Heart right ventricle (tissue), 16 donors: Measurements from ENCODE around the gene OTOR. TPM values are rescaled to one million over a fixed set of nuclear protein-coding genes. Genes with fewer than 3 reads are reported as not detected.

Experiments
- ATAC-seq, 8 donors: fragments of 200-7000 bp; cut with Tn5 transposase; one replicate each; pipeline ENCODE4 v1.9.1; 2020; ENCODE audit warnings: mild to moderate bottlenecking in 8 of 8, moderate library complexity in 8 of 8, moderate number of reproducible peaks in 1 of 8
- DNase-seq, 2 donors: peaks; one replicate each; pipeline ENCODE4 v3.0.0-alpha.2; 2020
- H3K27ac ChIP-seq, 10 donors: fragments of 200-600 bp; sonication (generic) in 2 of 10; one replicate each; pipeline versions ENCODE4 v1.5.0 to v1.8.0; 2020 to 2022; ENCODE audit warnings: mild to moderate bottlenecking in 3 of 10
- H3K27me3 ChIP-seq, 7 donors: fragments of 200-600 bp; one replicate each; pipeline ENCODE4 v1.8.0; 2021 to 2022; ENCODE audit warnings: mild to moderate bottlenecking in 2 of 7
- H3K36me3 ChIP-seq, 9 donors: fragments of 200-600 bp; sonication (generic) in 1 of 9; one replicate each; pipeline versions ENCODE4 v1.5.0 to v1.8.0; 2020 to 2022; ENCODE audit warnings: mild to moderate bottlenecking in 2 of 9
- H3K4me1 ChIP-seq, 9 donors: fragments of 200-600 bp; sonication (generic) in 1 of 9; one replicate each; pipeline versions ENCODE4 v1.5.0 to v1.8.0; 2020 to 2022; ENCODE audit warnings: mild to moderate bottlenecking in 4 of 9
- H3K4me3 ChIP-seq, 10 donors: fragments of 200-600 bp; sonication (generic) in 2 of 10; one replicate each; pipeline versions ENCODE4 v1.5.0 to v1.8.0; 2020 to 2022; ENCODE audit warnings: mild to moderate bottlenecking in 7 of 10, moderate library complexity in 2 of 10
- H3K9me3 ChIP-seq, 11 donors: fragments of 200-600 bp in 10 of 11; sonication (generic) in 2 of 11; one replicate each; pipeline versions ENCODE4 v1.5.0 to v1.8.0; 2013 to 2022; ENCODE audit warnings: mild to moderate bottlenecking in 2 of 11, control low read depth in 1 of 11, moderate library complexity in 1 of 11
- CTCF ChIP-seq, 9 donors: fragments of 200-600 bp; sonication (generic) in 2 of 9; IDR thresholded peaks; one replicate each; pipeline versions ENCODE4 v1.5.0 to v1.8.0; 2021 to 2022; ENCODE audit warnings: antibody characterized with exemption in 9 of 9, mild to moderate bottlenecking in 5 of 9, moderate library complexity in 1 of 9
- WGBS, 2 donors: extraction: QIAGEN DNeasy Blood & Tissue Kit; methylation state at CpG; one replicate each; pipeline ENCODE4 v1.1.7; 2013; ENCODE audit warnings: inconsistent platforms in 1 of 2; 5-methylcytosine and 5-hydroxymethylcytosine counted together
- intact Hi-C, 10 donors: fragments of 100-400 bp; cut with DNase I; formaldehyde crosslinking; loops; one replicate each; pipeline versions ENCODE4 v1.11.1 to v1.14.2; 2022
- polyA plus RNA-seq, 2 donors: library from polyadenylated mRNA; stranded (reverse); fragments of 200-250 nt; gene quantifications; one replicate each; pipeline ENCODE4 v1.2.3, GENCODE V29; 2013
- total RNA-seq, 10 donors: library from RNA; stranded (reverse); fragmentation: NEBNext Ultra II Directional in 3 of 10; extraction: Animal tissue kit (Norgen Biotek cat#: 25700) in 3 of 10; gene quantifications; one replicate each; pipeline versions ENCODE4 v1.2.1 to v1.2.4, GENCODE V29; 2021 to 2023
- donor health status: Arrhythmogenic right ventricular cardiomyopathy.
- donor health status: ischemic (EF 13 %, LVEDD 7.1; RV severe dilation, severe dysfunction).
- donor health status: healthy with polysubstance abuse.
- donor health status: DM: no; HTN: yes; CAD: no.
- donor health status: DM: no; HTN: no; CAD: no.
- donor health status: ischemic (EF 25% LVEDD 6.9; RV normal size, moderate dysfunction).
- donor health status: ischemic (EF 25% LVEDD 5.7; RV mildly dilated, moderate dysfunction).
- donor health status: healthy.
- donor health status: DM: yes; HTN: yes; CAD: no.
- donor health status: Ischemic cardiomyopathy.
- donor health status: ischemic (EF 35%, LVEDD 5.7; RV mildly dilated, moderate dysfunction).
- donor health status: nonischemic (EF 11% LVEDD 7.7; RV severe dilation, severe dysfunction).
- donor health status: DM: yes; HTN: yes; CAD: no.
- donor health status: PGD.
- donor health status: ischemic (EF 29% LVEDD 5.4; RV normal size, mild dysfunction).
- donor health status: nonischemic (EF 23%, LVEDD 6.1; RV moderate dilation, normal function).

Gene OTOR
- total and polyA plus RNA-seq, 12 donors, result not detected

- H3K9me3 ChIP-seq, result no peaks in the 10 kb centered on the region
Observed at GRCh38 chr20:16732506-16733152, 15.5 kb upstream of the OTOR start.

GRCh38 chr20:16740365-16741072, 7.6 kb upstream of the OTOR start:
- WGBS, 2 donors, result 91 to 93% methylated on average over 6 of the region's 6 CpGs
- H3K27ac ChIP-seq, result no peak overlapping the region
- DNase-seq, result no peak

More at GRCh38 chr20:16732506-16733152, 15.5 kb upstream of the OTOR start:
- TF ChIP-seq CTCF (IDR thresholded peaks at IDR 0.05), result no peak
- Histone ChIP-seq H3K4me1 (peaks cover 0 to 26% (median 14%) of the 10 kb centered on the region in 9 donors), H3K27me3 (peaks cover 0 to 13% (median 4%) of the 10 kb centered on the region in 7 donors), H3K27ac (no peak overlapping the region), H3K36me3 (peaks cover 0 to 63% (median 35%) of the 10 kb centered on the region in 9 donors), H3K4me3 (no peak overlapping the region)
- 85 to 86% methylated on average over 4 of the region's 4 CpGs for WGBS, 2 donors
- intact Hi-C loops, result loop anchor here in 4 of 10 donors (5.0 to 10.0 kb wide), 4 partner anchors 158 to 218 kb away; partner anchors contain the start of gene KIF16B (in 3 of the 4)
- DNase-seq, result no peak
- no peak for ATAC-seq

GRCh38 chr20:16744178-16744807, 3.9 kb upstream of the OTOR start:
- intact Hi-C loops, result no loop called here
- peaks cover 0 to 6% (median 0%) of the 10 kb centered on the region in 7 donors for H3K27me3 ChIP-seq
- DNase-seq, result no peak
- no peaks in the 10 kb centered on the region for H3K9me3 ChIP-seq
- H3K36me3 ChIP-seq, result peaks cover 0 to 34% (median 12%) of the 10 kb centered on the region in 9 donors
- no peaks in the 10 kb centered on the region for H3K4me1 ChIP-seq
- no peak for ATAC-seq
- no peak overlapping the region for H3K27ac ChIP-seq
- no peak overlapping the region for H3K4me3 ChIP-seq
- TF ChIP-seq CTCF (IDR thresholded peaks at IDR 0.05), result no peak
- 80 to 81% methylated on average over 3 of the region's 3 CpGs for WGBS, 2 donors

More at GRCh38 chr20:16740365-16741072, 7.6 kb upstream of the OTOR start:
- ATAC-seq, result no peak
- Histone ChIP-seq H3K27me3 (no peaks in the 10 kb centered on the region), H3K4me3 (no peak overlapping the region), H3K9me3 (no peaks in the 10 kb centered on the region), H3K4me1 (no peaks in the 10 kb centered on the region), H3K36me3 (peaks cover 0 to 71% (median 29%) of the 10 kb centered on the region in 9 donors)
- TF ChIP-seq CTCF (IDR thresholded peaks at IDR 0.05), result no peak
- intact Hi-C loops, result no loop called here

GRCh38 chr20:16745204-16745603, 3.0 kb upstream of the OTOR start:
- intact Hi-C loops, result no loop called here
- ATAC-seq, result no peak
- Histone ChIP-seq H3K27me3 (peaks cover 0 to 10% (median 6%) of the 10 kb centered on the region in 7 donors), H3K27ac (no peak overlapping the region), H3K4me1 (no peaks in the 10 kb centered on the region), H3K9me3 (no peaks in the 10 kb centered on the region), H3K36me3 (peaks cover 0 to 25% (median 8%) of the 10 kb centered on the region in 9 donors), H3K4me3 (no peak overlapping the region)
- DNase-seq, result no peak
- no peak for TF ChIP-seq CTCF (IDR thresholded peaks at IDR 0.05)
- 83 to 86% methylated on average over 5 of the region's 5 CpGs for WGBS, 2 donors
